ENCODE data around the gene PGGT1B. TPM values are rescaled to one million over a fixed set of nuclear protein-coding genes. Genes with fewer than 3 reads are reported as not detected.

Gene PGGT1B
- total and polyA plus RNA-seq, 2 of the 8 experiments (the other 6 are each of a cell fraction or from before 2014, with no cell fraction given): 1.9 to 43.1 TPM

DNA sequence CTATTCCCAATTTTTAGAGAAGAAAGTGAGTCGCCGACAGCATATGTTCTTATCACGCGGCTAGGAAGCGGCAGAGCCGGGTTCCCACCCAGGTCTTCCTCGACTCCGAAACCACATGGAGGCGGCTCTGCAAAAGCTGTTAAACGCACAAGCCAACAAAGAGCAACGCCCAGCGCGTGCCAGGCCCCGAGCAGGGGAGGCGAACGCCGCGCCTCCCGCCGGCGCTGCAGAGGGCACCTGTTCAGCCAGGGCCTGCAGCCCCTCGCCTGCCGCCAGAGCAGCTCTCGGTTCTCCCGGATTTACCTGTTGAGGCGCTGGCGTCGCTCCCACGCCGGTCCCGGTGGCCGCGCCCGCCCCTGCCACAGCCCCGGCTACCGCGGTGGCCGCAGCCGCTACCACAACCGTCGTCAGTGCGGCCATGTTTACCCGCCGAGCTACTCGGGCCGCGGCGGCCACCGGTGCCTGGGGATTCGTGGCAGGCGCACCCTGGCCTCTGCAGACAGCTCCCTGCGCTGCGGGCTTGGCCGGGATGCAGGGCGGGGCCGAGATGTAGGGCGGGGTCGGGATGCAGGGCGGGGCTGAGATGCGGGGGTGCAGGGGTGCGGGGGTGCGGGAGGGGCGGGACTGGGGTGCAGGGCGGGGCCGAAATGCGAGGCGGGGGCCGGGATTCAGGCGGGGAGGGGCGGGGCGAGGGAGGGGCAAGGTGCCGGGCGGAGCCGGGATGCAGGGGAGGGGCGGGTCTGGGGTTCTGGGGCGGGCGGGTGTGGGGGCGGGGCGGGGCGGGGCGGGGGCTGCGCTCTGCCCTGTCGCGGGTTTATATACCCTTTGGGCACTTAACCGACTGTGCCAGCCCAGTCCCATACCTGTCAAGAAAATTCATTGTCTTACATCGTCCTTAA is 33.7 kb upstream of the PGGT1B start, which contains the start of gene CCDC112 (continued):
- TF ChIP-seq SIX5 (IDR thresholded peaks at IDR 0.05; ENCODE audit: low read depth, low read length) (no peak), MAX (IDR thresholded peaks at IDR 0.05) (peak; percentile 87), HDAC2 (IDR thresholded peaks at IDR 0.05; ENCODE audit: borderline replicate concordance in 1 of 2, low read depth in 2 of 2, low read length in 2 of 2) (no peak; a peak in 1 of 4 replicates), TAF1 (IDR thresholded peaks at IDR 0.05; ENCODE audit: low read depth, low read length) (peak; percentile 88), SIN3A (conservative IDR thresholded peaks at IDR 0.05 in 1 of 2, IDR thresholded peaks at IDR 0.05 in 1 of 2; ENCODE audit: low read depth in 1 of 2, low read length in 2 of 2) (0 out of 4 replicates have a peak, but pooled peaks of 1 of the 2 experiments have one; percentile 35), RXRA (IDR thresholded peaks at IDR 0.05; ENCODE audit: insufficient read depth, low read depth, low read length) (no peak), CREB1 (IDR thresholded peaks at IDR 0.05) (0 out of 2 replicates have a peak, but pooled peaks have one; percentile 36), POU5F1 (IDR thresholded peaks at IDR 0.05; ENCODE audit: low read depth, low read length) (no peak), TEAD4 (IDR thresholded peaks at IDR 0.05; ENCODE audit: low read depth, low read length) (no peak; the same call in 1 of the 2 replicates), GABPA (IDR thresholded peaks at IDR 0.05; ENCODE audit: borderline replicate concordance, insufficient read depth, low read length) (no peak), MAFK (IDR thresholded peaks at IDR 0.05; ENCODE audit: low read depth, low read length) (no peak), E2F6 (IDR thresholded peaks at IDR 0.05) (peak; percentile 86), SUZ12 (IDR thresholded peaks at IDR 0.05; ENCODE audit: low read length) (no peak), TBP (IDR thresholded peaks at IDR 0.05; ENCODE audit: low read depth, low read length) (no peak)
- TF ChIP-seq, protein P1, sequence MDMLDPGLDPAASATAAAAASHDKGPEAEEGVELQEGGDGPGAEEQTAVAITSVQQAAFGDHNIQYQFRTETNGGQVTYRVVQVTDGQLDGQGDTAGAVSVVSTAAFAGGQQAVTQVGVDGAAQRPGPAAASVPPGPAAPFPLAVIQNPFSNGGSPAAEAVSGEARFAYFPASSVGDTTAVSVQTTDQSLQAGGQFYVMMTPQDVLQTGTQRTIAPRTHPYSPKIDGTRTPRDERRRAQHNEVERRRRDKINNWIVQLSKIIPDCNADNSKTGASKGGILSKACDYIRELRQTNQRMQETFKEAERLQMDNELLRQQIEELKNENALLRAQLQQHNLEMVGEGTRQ (IDR thresholded peaks at IDR 0.05; ENCODE audit: low read length): no peak
- TF ChIP-seq, protein P2, sequence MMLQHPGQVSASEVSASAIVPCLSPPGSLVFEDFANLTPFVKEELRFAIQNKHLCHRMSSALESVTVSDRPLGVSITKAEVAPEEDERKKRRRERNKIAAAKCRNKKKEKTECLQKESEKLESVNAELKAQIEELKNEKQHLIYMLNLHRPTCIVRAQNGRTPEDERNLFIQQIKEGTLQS (IDR thresholded peaks at IDR 0.05; ENCODE audit: insufficient read depth, low read depth, low read length): no peak

Data from H1 (cell line).